ENCODE data around the gene ZMYND19.

ZMYND19 gene

GRCh38 chr9:137607141-137607857 lies 17.0 kb upstream of the ZMYND19 start:
- in situ Hi-C loops (cut with MboI; ENCODE audit: low sequenced_read_pairs, unreplicated experiment): no loop called here
- no peak for DNase-seq (ENCODE audit: low spot score)
- no peak for TF ChIP-seq CTCF (IDR thresholded peaks at IDR 0.05; ENCODE audit: borderline replicate concordance, control extremely low read depth, extremely low read depth, insufficient read depth, missing control alignments)

GRCh38 chr9:137606734-137607138 lies 16.4 kb upstream of the ZMYND19 start:
- in situ Hi-C loops (cut with MboI; ENCODE audit: low sequenced_read_pairs, unreplicated experiment): no loop called here
- no peak for TF ChIP-seq CTCF (IDR thresholded peaks at IDR 0.05; ENCODE audit: borderline replicate concordance, control extremely low read depth, extremely low read depth, insufficient read depth, missing control alignments)
- DNase-seq (ENCODE audit: low spot score): no peak

- in situ Hi-C loops (cut with MboI; ENCODE audit: low sequenced_read_pairs, unreplicated experiment): no loop called here
- no peak for DNase-seq (ENCODE audit: low spot score)
- TF ChIP-seq CTCF (IDR thresholded peaks at IDR 0.05; ENCODE audit: borderline replicate concordance, control extremely low read depth, extremely low read depth, insufficient read depth, missing control alignments): peak; percentile 0
Measured at GRCh38 chr9:137606005-137606621, 15.8 kb upstream of the ZMYND19 start.

- in situ Hi-C loops (cut with MboI; ENCODE audit: low sequenced_read_pairs, unreplicated experiment): no loop called here
- DNase-seq (ENCODE audit: low spot score): peak; percentile 100
- peak; percentile 5 for TF ChIP-seq CTCF (IDR thresholded peaks at IDR 0.05; ENCODE audit: borderline replicate concordance, control extremely low read depth, extremely low read depth, insufficient read depth, missing control alignments)
Measured at GRCh38 chr9:137605121-137606004, 15.1 kb upstream of the ZMYND19 start, which contains the start of gene ARRDC1. TSS of gene ARRDC1 (plus strand) at chr9:137605686. CDS start at chr9:137605718, 32 bp downstream.

GRCh38 chr9:137604345-137605086 lies 14.2 kb upstream of the ZMYND19 start:
- no peak for DNase-seq (ENCODE audit: low spot score)
- in situ Hi-C loops (cut with MboI; ENCODE audit: low sequenced_read_pairs, unreplicated experiment): no loop called here
- no peak for TF ChIP-seq CTCF (IDR thresholded peaks at IDR 0.05; ENCODE audit: borderline replicate concordance, control extremely low read depth, extremely low read depth, insufficient read depth, missing control alignments)

- DNase-seq (ENCODE audit: low spot score): no peak
- TF ChIP-seq CTCF (IDR thresholded peaks at IDR 0.05; ENCODE audit: borderline replicate concordance, control extremely low read depth, extremely low read depth, insufficient read depth, missing control alignments): no peak
- in situ Hi-C loops (cut with MboI; ENCODE audit: low sequenced_read_pairs, unreplicated experiment): no loop called here
Measured at GRCh38 chr9:137603879-137604278, 13.6 kb upstream of the ZMYND19 start.

All from GM13976 (cell line).